ENCODE measurements around the gene EI24.

- no peak for TF ChIP-seq CTCF (IDR thresholded peaks at IDR 0.05)
- TF ChIP-seq ZFX (IDR thresholded peaks at IDR 0.05; ENCODE audit: borderline replicate concordance) = no peak
Observed at GRCh38 chr11:125552927-125553326, 16.4 kb upstream of the EI24 start.

Measured in 22Rv1 (cell line).